ENCODE data around the gene CTAG2. TPM values are rescaled to one million over a fixed set of nuclear protein-coding genes. Genes with fewer than 3 reads are reported as not detected.

CTAG2 gene
- total RNA-seq, 1 donor from 2014 or later, result not detected

DNA sequence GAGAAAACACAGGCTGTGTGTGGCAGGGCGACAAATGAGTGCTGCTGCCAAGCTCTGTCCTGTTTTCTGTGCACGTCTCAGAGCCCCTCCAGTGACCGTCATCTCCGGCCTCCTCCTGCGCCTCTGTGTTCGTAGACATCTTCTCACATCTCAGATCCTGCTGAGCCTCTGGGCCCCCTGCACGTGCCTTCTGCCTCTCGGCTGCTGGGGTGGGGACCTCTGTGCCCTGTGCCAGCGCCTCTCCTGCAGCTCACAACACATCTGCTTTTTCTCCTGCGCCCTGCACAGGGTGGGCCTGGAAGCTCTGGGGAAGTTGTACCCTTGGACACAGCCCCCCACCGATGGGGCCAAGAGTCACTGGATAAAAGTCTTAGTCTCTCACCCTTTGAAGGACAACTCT lies 2.4 kb upstream of the CTAG2 start:
- Mint-ChIP-seq H3K27ac (no peak overlapping the region), H3K36me3 (no peaks in the 10 kb centered on the region), H3K27me3 (ENCODE audit: low read depth) (no peaks in the 10 kb centered on the region), H3K4me1 (no peaks in the 10 kb centered on the region), H3K4me3 (no peak overlapping the region), H3K9me3 (peaks cover 17% of the 10 kb centered on the region)
- no peak for DNase-seq (ENCODE audit: low spot score in 2 of 2, unreplicated experiment in 2 of 2)
- TF ChIP-seq, protein P1, sequence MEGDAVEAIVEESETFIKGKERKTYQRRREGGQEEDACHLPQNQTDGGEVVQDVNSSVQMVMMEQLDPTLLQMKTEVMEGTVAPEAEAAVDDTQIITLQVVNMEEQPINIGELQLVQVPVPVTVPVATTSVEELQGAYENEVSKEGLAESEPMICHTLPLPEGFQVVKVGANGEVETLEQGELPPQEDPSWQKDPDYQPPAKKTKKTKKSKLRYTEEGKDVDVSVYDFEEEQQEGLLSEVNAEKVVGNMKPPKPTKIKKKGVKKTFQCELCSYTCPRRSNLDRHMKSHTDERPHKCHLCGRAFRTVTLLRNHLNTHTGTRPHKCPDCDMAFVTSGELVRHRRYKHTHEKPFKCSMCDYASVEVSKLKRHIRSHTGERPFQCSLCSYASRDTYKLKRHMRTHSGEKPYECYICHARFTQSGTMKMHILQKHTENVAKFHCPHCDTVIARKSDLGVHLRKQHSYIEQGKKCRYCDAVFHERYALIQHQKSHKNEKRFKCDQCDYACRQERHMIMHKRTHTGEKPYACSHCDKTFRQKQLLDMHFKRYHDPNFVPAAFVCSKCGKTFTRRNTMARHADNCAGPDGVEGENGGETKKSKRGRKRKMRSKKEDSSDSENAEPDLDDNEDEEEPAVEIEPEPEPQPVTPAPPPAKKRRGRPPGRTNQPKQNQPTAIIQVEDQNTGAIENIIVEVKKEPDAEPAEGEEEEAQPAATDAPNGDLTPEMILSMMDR (IDR thresholded peaks at IDR 0.05; ENCODE audit: unreplicated experiment), result no peak

DNA sequence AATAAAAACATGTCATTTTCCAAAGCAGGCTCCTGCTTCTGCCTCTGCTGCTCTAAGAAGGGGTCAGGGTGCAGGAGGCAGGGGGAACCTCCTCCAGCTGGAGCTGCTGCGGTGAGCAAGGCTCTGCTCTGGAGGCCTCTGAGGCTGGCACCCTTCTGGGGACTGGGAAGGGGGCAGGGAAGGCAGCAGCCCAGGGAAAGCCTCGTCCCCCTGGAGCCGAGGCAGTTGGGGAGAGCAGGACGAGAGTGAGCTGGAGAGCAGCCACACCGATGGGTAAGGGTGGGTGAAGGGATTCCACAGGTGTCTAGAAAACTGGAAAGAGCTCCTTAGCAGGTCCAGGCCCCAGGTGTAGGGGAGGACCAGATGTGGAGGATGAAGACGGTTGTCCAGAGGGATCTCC lies 2.0 kb upstream of the CTAG2 start:
- no peaks in the 10 kb centered on the region for H3K36me3 Mint-ChIP-seq
- no peak overlapping the region for H3K27ac Mint-ChIP-seq
- peaks cover 15% of the 10 kb centered on the region for H3K9me3 Mint-ChIP-seq
- no peak overlapping the region for H3K4me3 Mint-ChIP-seq
- DNase-seq (ENCODE audit: low spot score in 2 of 2, unreplicated experiment in 2 of 2), result no peak
- H3K27me3 Mint-ChIP-seq (ENCODE audit: low read depth), result no peaks in the 10 kb centered on the region
- TF ChIP-seq, protein P1 (IDR thresholded peaks at IDR 0.05; ENCODE audit: unreplicated experiment), result no peak
- no peaks in the 10 kb centered on the region for H3K4me1 Mint-ChIP-seq

DNA sequence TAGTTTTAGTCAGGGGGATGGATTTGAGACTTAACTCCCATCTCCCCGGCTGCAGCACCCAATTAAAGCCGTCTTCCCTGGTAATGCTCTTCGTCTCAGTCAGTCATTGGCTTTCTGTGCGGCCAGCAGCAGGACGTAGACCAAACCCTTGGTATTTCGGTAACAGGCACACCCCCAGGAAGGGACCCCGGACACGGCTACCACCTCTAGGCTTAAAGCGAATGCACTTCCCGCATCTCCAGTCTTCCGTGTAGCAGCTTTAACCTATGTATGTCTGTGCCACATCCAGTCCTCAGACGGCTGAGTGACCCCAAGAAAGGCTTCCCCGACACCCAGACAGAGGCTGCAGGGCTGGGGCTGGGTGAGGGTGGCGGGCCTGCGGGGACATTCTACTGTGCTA lies 1.5 kb upstream of the CTAG2 start:
- H3K27me3 Mint-ChIP-seq (ENCODE audit: low read depth), result no peaks in the 10 kb centered on the region

GRCh38 chrX:154654372-154654771 lies 993 bp upstream of the CTAG2 start:
- Mint-ChIP-seq H3K36me3 (no peaks in the 10 kb centered on the region), H3K9me3 (peaks cover 11% of the 10 kb centered on the region), H3K4me3 (no peak overlapping the region), H3K27me3 (ENCODE audit: low read depth) (no peaks in the 10 kb centered on the region), H3K27ac (no peak overlapping the region), H3K4me1 (no peaks in the 10 kb centered on the region)
- TF ChIP-seq, protein P1 (IDR thresholded peaks at IDR 0.05; ENCODE audit: unreplicated experiment), result no peak
- no peak for DNase-seq (ENCODE audit: low spot score in 2 of 2, unreplicated experiment in 2 of 2)

More for the DNA sequence above, 1.5 kb upstream of the CTAG2 start:
- Mint-ChIP-seq H3K4me1 (no peaks in the 10 kb centered on the region), H3K9me3 (peaks cover 11% of the 10 kb centered on the region), H3K36me3 (no peaks in the 10 kb centered on the region), H3K27ac (no peak overlapping the region), H3K4me3 (no peak overlapping the region)
- TF ChIP-seq, protein P1 (IDR thresholded peaks at IDR 0.05; ENCODE audit: unreplicated experiment), result no peak
- no peak for DNase-seq (ENCODE audit: low spot score in 2 of 2, unreplicated experiment in 2 of 2)

- no peak for DNase-seq (ENCODE audit: low spot score in 2 of 2, unreplicated experiment in 2 of 2)
- no peak overlapping the region for H3K4me3 Mint-ChIP-seq
- no peaks in the 10 kb centered on the region for H3K27me3 Mint-ChIP-seq (ENCODE audit: low read depth)
- H3K36me3 Mint-ChIP-seq, result no peaks in the 10 kb centered on the region
- H3K4me1 Mint-ChIP-seq, result no peaks in the 10 kb centered on the region
- no peak overlapping the region for H3K27ac Mint-ChIP-seq
- peaks cover 4% of the 10 kb centered on the region for H3K9me3 Mint-ChIP-seq
- TF ChIP-seq, protein P1 (IDR thresholded peaks at IDR 0.05; ENCODE audit: unreplicated experiment), result no peak
Measured at GRCh38 chrX:154653048-154653401, 354 bp downstream of the CTAG2 start.

Data from mesothelial cell of epicardium (in vitro differentiated cells).